Stimulated activated CD4-positive, alpha-beta T cell treated with anti-CD3 and anti-CD28 coated beads, TNF-alpha, amount 100 ng/mL, for 1 hour (primary cell): ENCODE data around the gene ZNF319.

Experiments used
- DNase-seq, 3 donors: peaks; one replicate each; pipeline ENCODE4 v3.0.0-alpha.2; 2020; ENCODE audit warnings: low read depth in 3 of 3, low spot score in 1 of 3

The ZNF319 gene

GRCh38 chr16:57999971-58000705 is at the start of gene ZNF319:
Gene ZNF319 (minus strand): TSS chr16:58000672. CDS start chr16:57998265, 2,407 bp downstream.
- DNase-seq: no peak

GRCh38 chr16:58049232-58050185 is 49.0 kb upstream of the ZNF319 start:
- DNase-seq: no peak

- DNase-seq: no peak
Measured at GRCh38 chr16:58048494-58049231, 48.2 kb upstream of the ZNF319 start.

- DNase-seq: no peak
Measured at GRCh38 chr16:58047557-58048348, 47.3 kb upstream of the ZNF319 start.

GRCh38 chr16:58046936-58047335 is 46.5 kb upstream of the ZNF319 start:
- no peak for DNase-seq

GRCh38 chr16:58046054-58046881 is 45.8 kb upstream of the ZNF319 start:
- DNase-seq: no peak

GRCh38 chr16:58045096-58045495 is 44.6 kb upstream of the ZNF319 start:
- no peak for DNase-seq

GRCh38 chr16:58044266-58045019 is 44.0 kb upstream of the ZNF319 start:
- DNase-seq: no peak

GRCh38 chr16:58043571-58044155 is 43.2 kb upstream of the ZNF319 start:
- DNase-seq: no peak

GRCh38 chr16:58042886-58043515 is 42.5 kb upstream of the ZNF319 start:
- DNase-seq: no peak

- DNase-seq: no peak
Measured at GRCh38 chr16:58042001-58042885, 41.8 kb upstream of the ZNF319 start.

- no peak for DNase-seq
Measured at GRCh38 chr16:58041628-58041955, 41.1 kb upstream of the ZNF319 start.

GRCh38 chr16:58040945-58041627 is 40.6 kb upstream of the ZNF319 start:
- DNase-seq: no peak

GRCh38 chr16:58040496-58040846 is 40.0 kb upstream of the ZNF319 start:
- no peak for DNase-seq

GRCh38 chr16:58039829-58040495 is 39.5 kb upstream of the ZNF319 start:
- no peak for DNase-seq

- no peak for DNase-seq
Measured at GRCh38 chr16:58038219-58038641, 37.8 kb upstream of the ZNF319 start.
